Endothelial cell of umbilical vein (primary cell): ENCODE measurements around the gene DSCAML1. TPM values are rescaled to one million over a fixed set of nuclear protein-coding genes. Genes with fewer than 3 reads are reported as not detected.

ENCODE experiments used
- BruUV-seq: library from RNA; stranded (reverse); fragments of 400-500 nt; replicated peaks from 2 replicates; lab custom pipeline; 2021; lab: Mats Ljungman, UMichigan
- CTCF ChIA-PET: fragments of 300-600, 350-600 bp; sonication (Branson Sonifier 250); formaldehyde crosslinking; loops from one replicate; lab custom pipeline; 2021; ENCODE audit warnings: antibody characterized with exemption, inconsistent platforms; lab: Charles Lee
- POLR2A ChIA-PET: fragments of 300-600, 350-600 bp; sonication (Branson Sonifier 250); formaldehyde crosslinking; loops from one replicate; lab custom pipeline; 2021; ENCODE audit warnings: antibody characterized with exemption, inconsistent platforms; lab: Charles Lee
- DNase-seq: peaks from one replicate; pipeline ENCODE4 v3.0.0-alpha.2; 2011; ENCODE audit warnings: low read depth, low spot score
- FAIRE-seq: peaks from 2 replicates; lab custom pipeline; 2011; peaks lifted over from hg19 to GRCh38; lab: Jason Lieb, UNC
- H2AFZ ChIP-seq: 2 replicates; pipeline ENCODE4 v1.6.0; 2012; ENCODE audit warnings: low read depth, low read length, control low read depth, inconsistent platforms
- H3K27ac ChIP-seq: 2 replicates; pipeline ENCODE4 v1.5.1; 2011; ENCODE audit warnings: low read depth, mild to moderate bottlenecking, control low read depth, low read length, moderate library complexity; ENCODE audit not compliant: insufficient read depth
- H3K27me3 ChIP-seq, 2 experiments: 2 replicates each; pipeline versions ENCODE4 v1.6.0 to v1.6.1; 2011; ENCODE audit warnings: low read length in 2 of 2, mixed read lengths in 1 of 2; ENCODE audit not compliant: control insufficient read depth in 2 of 2, insufficient read depth in 2 of 2
- H3K36me3 ChIP-seq, 2 experiments: 2 replicates in 1 of 2; 3 replicates in 1 of 2; pipeline ENCODE4 v1.5.1; 2011; ENCODE audit warnings: low read length in 2 of 2, mild to moderate bottlenecking in 1 of 2, moderate library complexity in 1 of 2; ENCODE audit not compliant: control insufficient read depth in 2 of 2, insufficient read depth in 2 of 2; ENCODE audit errors: extremely low read depth in 1 of 2
- H3K4me1 ChIP-seq: 3 replicates; pipeline ENCODE4 v1.5.1; 2011; ENCODE audit warnings: mild to moderate bottlenecking, low read length; ENCODE audit not compliant: control insufficient read depth, insufficient read depth; ENCODE audit errors: extremely low read depth
- H3K4me2 ChIP-seq: 2 replicates; pipeline ENCODE4 v1.6.1; 2011; ENCODE audit warnings: low read length, control low read depth, mixed read lengths; ENCODE audit not compliant: insufficient read depth
- H3K4me3 ChIP-seq, 3 experiments: fragments of 200-600 bp in 1 of 3; sonication (generic), shearing (Covaris generic) in 1 of 3; replicated peaks in 1 of 3; 2 replicates each; pipeline ENCODE4 v1.5.1; 2011 to 2016; ENCODE audit warnings: control low read depth in 3 of 3, low read length in 3 of 3, mild to moderate bottlenecking in 2 of 3, inconsistent platforms in 1 of 3, low read depth in 1 of 3, moderate library complexity in 1 of 3; ENCODE audit not compliant: insufficient read depth in 1 of 3
- H3K79me2 ChIP-seq: 2 replicates; pipeline ENCODE4 v1.6.0; 2012; ENCODE audit warnings: low read length, inconsistent platforms; ENCODE audit not compliant: control insufficient read depth, insufficient read depth
- H3K9ac ChIP-seq: replicated peaks from 2 replicates; pipeline ENCODE3; 2011; ENCODE audit warnings: low read length, control low read depth; ENCODE audit not compliant: insufficient read depth; ENCODE audit errors: extremely low read depth
- H3K9me1 ChIP-seq: replicated peaks from 3 replicates; pipeline ENCODE4 v1.6.0; 2011; ENCODE audit warnings: mild to moderate bottlenecking, low read length; ENCODE audit not compliant: control insufficient read depth, insufficient read depth; ENCODE audit errors: extremely low read depth
- H3K9me3 ChIP-seq: replicated peaks from 2 replicates; pipeline ENCODE4 v1.5.1; 2012; ENCODE audit warnings: low read length, inconsistent platforms; ENCODE audit not compliant: control insufficient read depth, insufficient read depth
- H4K20me1 ChIP-seq: replicated peaks from 2 replicates; pipeline ENCODE3; 2011; ENCODE audit warnings: mild to moderate bottlenecking, low read length; ENCODE audit not compliant: control insufficient read depth, insufficient read depth; ENCODE audit errors: extremely low read depth
- CTCF ChIP-seq, 2 donors: IDR thresholded peaks; 1 replicate in 1 of 2; 2 replicates in 1 of 2; pipeline ENCODE4 v1.5.1; 2011; ENCODE audit warnings: low read length in 2 of 2, mild to moderate bottlenecking in 2 of 2, moderate library complexity in 2 of 2, control low read depth in 1 of 2, inconsistent platforms in 1 of 2, low read depth in 1 of 2; ENCODE audit not compliant: insufficient read depth in 1 of 2; ENCODE audit errors: extremely low read depth in 1 of 2
- EZH2 ChIP-seq: IDR thresholded peaks from 2 replicates; pipeline ENCODE4 v1.6.1; 2012; ENCODE audit warnings: borderline replicate concordance, low read depth, mild to moderate bottlenecking, moderate library complexity, low read length, inconsistent platforms; ENCODE audit not compliant: severe bottlenecking
- FOS ChIP-seq: IDR thresholded peaks from 2 replicates; pipeline ENCODE4 v1.6.1; 2011; ENCODE audit warnings: mild to moderate bottlenecking, low read length, moderate library complexity, borderline replicate concordance; ENCODE audit not compliant: insufficient read depth
- GATA2 ChIP-seq: IDR thresholded peaks from 2 replicates; pipeline ENCODE4 v1.7.0; 2011; ENCODE audit warnings: low read depth, mild to moderate bottlenecking, moderate library complexity, mixed read lengths, low read length; ENCODE audit not compliant: insufficient read length, insufficient read depth
- JUN ChIP-seq: IDR thresholded peaks from 2 replicates; pipeline ENCODE4 v1.6.1; 2011; ENCODE audit warnings: borderline replicate concordance, low read depth; ENCODE audit not compliant: insufficient read length, insufficient read depth
- MAX ChIP-seq: IDR thresholded peaks from 2 replicates; pipeline ENCODE4 v1.6.1; 2011; ENCODE audit not compliant: insufficient read depth, insufficient read length
- MYC ChIP-seq: IDR thresholded peaks from one replicate; pipeline ENCODE4 v1.6.1; 2011; ENCODE audit warnings: mild to moderate bottlenecking, low read depth, low read length
- POLR2A ChIP-seq: IDR thresholded peaks from 2 replicates; pipeline ENCODE4 v1.6.1; 2012; ENCODE audit warnings: low read depth, mild to moderate bottlenecking, control low read depth, low read length
- POLR2AphosphoS5 ChIP-seq: IDR thresholded peaks from 2 replicates; pipeline ENCODE4 v1.6.1; 2012; ENCODE audit warnings: low read depth, mild to moderate bottlenecking, control low read depth, low read length, moderate library complexity; ENCODE audit not compliant: insufficient read depth
- dilution Hi-C: fragments of 300-500 bp; cut with MboI; formaldehyde crosslinking; loops from one replicate; pipeline ENCODE4 v1.15.0; 2019; ENCODE audit warnings: low sequenced_read_pairs; ENCODE audit not compliant: extremely low pct_ligation_motif_present
- intact Hi-C: fragments of 100-400 bp; cut with micrococcal nuclease; formaldehyde crosslinking; loops from one replicate; pipeline ENCODE4 v1.10.0; 2022
- polyA plus RNA-seq, 4 experiments: library from polyadenylated mRNA; depleted of rRNA in 3 of 4; stranded (reverse) in 3 of 4; unstranded in 1 of 4; fragments of >200 nt; gene quantifications; 2 replicates each; pipeline versions ENCODE4 v1.2.1 to v1.2.3, GENCODE V29; 2011 to 2012; ENCODE audit warnings: missing spikeins in 1 of 4
- total RNA-seq: library from RNA; stranded (reverse); gene quantifications from 2 replicates; pipeline ENCODE4 v1.2.3, GENCODE V29; 2021

Gene DSCAML1
- total and polyA plus RNA-seq, 2 donors (not counting 3 experiments of a cell fraction or from before 2014, with no cell fraction given) = not detected

GRCh38 chr11:117673602-117674001 lies 123.4 kb downstream of the DSCAML1 start:
- no peak for FAIRE-seq
- no peak overlapping the region for H3K4me3 ChIP-seq
- no peaks in the 10 kb centered on the region for H3K9me1 ChIP-seq
- no peak overlapping the region for H2AFZ ChIP-seq
- H4K20me1 ChIP-seq = no peaks in the 10 kb centered on the region
- no peak for DNase-seq
- H3K4me2 ChIP-seq = no peak overlapping the region
- no peaks in the 10 kb centered on the region for H3K9me3 ChIP-seq
- no peaks in the 10 kb centered on the region for H3K4me1 ChIP-seq
- TF ChIP-seq FOS (no peak), GATA2 (no peak), CTCF (IDR thresholded peaks at IDR 0.05; ENCODE audit: extremely low read depth in 1 of 2, insufficient read depth in 1 of 2, low read depth in 1 of 2, low read length in 2 of 2) (no peak), POLR2AphosphoS5 (no peak), POLR2A (no peak), JUN (no peak), EZH2 (no peak), MAX (no peak), MYC (no peak)
- BruUV-seq = no TSS peak
- H3K9ac ChIP-seq = no peak overlapping the region
- no peaks in the 10 kb centered on the region for H3K79me2 ChIP-seq
- no peak overlapping the region for H3K27ac ChIP-seq
- H3K27me3 ChIP-seq = no peaks in the 10 kb centered on the region
- intact Hi-C loops (no loop called here), dilution Hi-C loops (no loop called here)
- ChIA-PET POLR2A (no interaction called here), CTCF (no interaction called here)
- H3K36me3 ChIP-seq = no peaks in the 10 kb centered on the region
